ENCODE data around the gene HNF4A. TPM values are rescaled to one million over a fixed set of nuclear protein-coding genes. Genes with fewer than 3 reads are reported as not detected.
A peak's percentile ranks its signal among the peaks of the same experiment; 100 is the strongest.

Gene HNF4A
- total and polyA plus RNA-seq, 2 of the 13 experiments (the other 11 are each of a cell fraction or from before 2014, with no cell fraction given): 80.9 to 169 TPM

GRCh38 chr20:44400970-44401769, 45.7 kb downstream of the HNF4A start (continued):
- TF ChIP-seq ZBED4 (CRISPR knock-in tag; IDR thresholded peaks at IDR 0.05; ENCODE audit: borderline replicate concordance) (peak; percentile 6; the same call in 1 of the 2 replicates), XBP1 (CRISPR knock-in tag; IDR thresholded peaks at IDR 0.05) (no peak), SNAPC5 (CRISPR knock-in tag; IDR thresholded peaks at IDR 0.05; ENCODE audit: borderline replicate concordance) (no peak), ONECUT2 (CRISPR knock-in tag; IDR thresholded peaks at IDR 0.05) (no peak; the same call in 1 of the 2 replicates), RBFOX2 (IDR thresholded peaks at IDR 0.05; ENCODE audit: low read depth, low read length) (peak; percentile 67; the same call in 1 of the 2 replicates), KDM5A (IDR thresholded peaks at IDR 0.05; ENCODE audit: borderline replicate concordance, low read length) (no peak), SP2 (CRISPR knock-in tag; IDR thresholded peaks at IDR 0.05) (peak; percentile 50; the same call in 1 of the 2 replicates), SUZ12 (IDR thresholded peaks at IDR 0.05; ENCODE audit: low read depth, low read length) (no peak), ZNF33B (CRISPR knock-in tag; IDR thresholded peaks at IDR 0.05) (no peak; the same call in 1 of the 2 replicates), ZNF766 (CRISPR knock-in tag; IDR thresholded peaks at IDR 0.05; ENCODE audit: borderline replicate concordance) (no peak), KAT2B (IDR thresholded peaks at IDR 0.05; ENCODE audit: borderline replicate concordance, low read depth, low read length) (no peak), RXRA (CRISPR knock-in tag; IDR thresholded peaks at IDR 0.05) (peak; percentile 25), ZNF230 (CRISPR knock-in tag; IDR thresholded peaks at IDR 0.05) (peak; percentile 72; the same call in 1 of the 2 replicates), THAP9 (CRISPR knock-in tag; IDR thresholded peaks at IDR 0.05; ENCODE audit: borderline replicate concordance) (peak; percentile 57)
- TF ChIP-seq, protein P1, sequence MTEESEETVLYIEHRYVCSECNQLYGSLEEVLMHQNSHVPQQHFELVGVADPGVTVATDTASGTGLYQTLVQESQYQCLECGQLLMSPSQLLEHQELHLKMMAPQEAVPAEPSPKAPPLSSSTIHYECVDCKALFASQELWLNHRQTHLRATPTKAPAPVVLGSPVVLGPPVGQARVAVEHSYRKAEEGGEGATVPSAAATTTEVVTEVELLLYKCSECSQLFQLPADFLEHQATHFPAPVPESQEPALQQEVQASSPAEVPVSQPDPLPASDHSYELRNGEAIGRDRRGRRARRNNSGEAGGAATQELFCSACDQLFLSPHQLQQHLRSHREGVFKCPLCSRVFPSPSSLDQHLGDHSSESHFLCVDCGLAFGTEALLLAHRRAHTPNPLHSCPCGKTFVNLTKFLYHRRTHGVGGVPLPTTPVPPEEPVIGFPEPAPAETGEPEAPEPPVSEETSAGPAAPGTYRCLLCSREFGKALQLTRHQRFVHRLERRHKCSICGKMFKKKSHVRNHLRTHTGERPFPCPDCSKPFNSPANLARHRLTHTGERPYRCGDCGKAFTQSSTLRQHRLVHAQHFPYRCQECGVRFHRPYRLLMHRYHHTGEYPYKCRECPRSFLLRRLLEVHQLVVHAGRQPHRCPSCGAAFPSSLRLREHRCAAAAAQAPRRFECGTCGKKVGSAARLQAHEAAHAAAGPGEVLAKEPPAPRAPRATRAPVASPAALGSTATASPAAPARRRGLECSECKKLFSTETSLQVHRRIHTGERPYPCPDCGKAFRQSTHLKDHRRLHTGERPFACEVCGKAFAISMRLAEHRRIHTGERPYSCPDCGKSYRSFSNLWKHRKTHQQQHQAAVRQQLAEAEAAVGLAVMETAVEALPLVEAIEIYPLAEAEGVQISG (CRISPR knock-in tag; IDR thresholded peaks at IDR 0.05): peak; percentile 44; the same call in 1 of the 2 replicates
- TF ChIP-seq, protein P2, sequence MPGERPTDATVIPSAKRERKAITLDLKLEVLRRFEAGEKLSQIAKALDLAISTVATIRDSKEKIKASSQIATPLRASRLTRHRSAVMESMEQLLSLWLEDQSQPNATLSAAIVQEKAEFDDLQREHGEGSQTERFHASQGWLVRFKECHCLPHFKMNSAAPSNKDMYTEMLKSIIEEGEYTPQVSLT (CRISPR knock-in tag; IDR thresholded peaks at IDR 0.05; ENCODE audit: borderline replicate concordance, low read depth): no peak
- TF ChIP-seq, protein P3, sequence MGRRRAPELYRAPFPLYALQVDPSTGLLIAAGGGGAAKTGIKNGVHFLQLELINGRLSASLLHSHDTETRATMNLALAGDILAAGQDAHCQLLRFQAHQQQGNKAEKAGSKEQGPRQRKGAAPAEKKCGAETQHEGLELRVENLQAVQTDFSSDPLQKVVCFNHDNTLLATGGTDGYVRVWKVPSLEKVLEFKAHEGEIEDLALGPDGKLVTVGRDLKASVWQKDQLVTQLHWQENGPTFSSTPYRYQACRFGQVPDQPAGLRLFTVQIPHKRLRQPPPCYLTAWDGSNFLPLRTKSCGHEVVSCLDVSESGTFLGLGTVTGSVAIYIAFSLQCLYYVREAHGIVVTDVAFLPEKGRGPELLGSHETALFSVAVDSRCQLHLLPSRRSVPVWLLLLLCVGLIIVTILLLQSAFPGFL (CRISPR knock-in tag; IDR thresholded peaks at IDR 0.05): no peak
